AG09309 (cell line): ENCODE results near the gene COX7A1.
"Not testable (repeated sequence)": the region's sequence is repeated elsewhere in the genome, so short reads cannot be mapped to it uniquely, and the experiment has no call there.

ENCODE experiments used
- DNase-seq: peaks from one replicate; pipeline ENCODE4 v3.0.0-alpha.2; 2010; ENCODE audit warnings: low read depth
- H3K4me3 ChIP-seq: 2 replicates; pipeline ENCODE4 v1.5.1; 2011; ENCODE audit warnings: mild to moderate bottlenecking, low read depth, low read length, moderate library complexity; ENCODE audit not compliant: control insufficient read depth
- CTCF ChIP-seq: IDR thresholded peaks from 2 replicates; pipeline ENCODE4 v1.5.1; 2011; ENCODE audit warnings: mild to moderate bottlenecking, low read depth, low read length, inconsistent platforms; ENCODE audit not compliant: insufficient read depth, control insufficient read depth; ENCODE audit errors: missing control alignments

The COX7A1 gene

GRCh38 chr19:36141039-36141927 lies 11.0 kb downstream of the COX7A1 start:
- H3K4me3 ChIP-seq = peak overlapping the region; percentile 99
- no peak for TF ChIP-seq CTCF
- DNase-seq = no peak

DNA sequence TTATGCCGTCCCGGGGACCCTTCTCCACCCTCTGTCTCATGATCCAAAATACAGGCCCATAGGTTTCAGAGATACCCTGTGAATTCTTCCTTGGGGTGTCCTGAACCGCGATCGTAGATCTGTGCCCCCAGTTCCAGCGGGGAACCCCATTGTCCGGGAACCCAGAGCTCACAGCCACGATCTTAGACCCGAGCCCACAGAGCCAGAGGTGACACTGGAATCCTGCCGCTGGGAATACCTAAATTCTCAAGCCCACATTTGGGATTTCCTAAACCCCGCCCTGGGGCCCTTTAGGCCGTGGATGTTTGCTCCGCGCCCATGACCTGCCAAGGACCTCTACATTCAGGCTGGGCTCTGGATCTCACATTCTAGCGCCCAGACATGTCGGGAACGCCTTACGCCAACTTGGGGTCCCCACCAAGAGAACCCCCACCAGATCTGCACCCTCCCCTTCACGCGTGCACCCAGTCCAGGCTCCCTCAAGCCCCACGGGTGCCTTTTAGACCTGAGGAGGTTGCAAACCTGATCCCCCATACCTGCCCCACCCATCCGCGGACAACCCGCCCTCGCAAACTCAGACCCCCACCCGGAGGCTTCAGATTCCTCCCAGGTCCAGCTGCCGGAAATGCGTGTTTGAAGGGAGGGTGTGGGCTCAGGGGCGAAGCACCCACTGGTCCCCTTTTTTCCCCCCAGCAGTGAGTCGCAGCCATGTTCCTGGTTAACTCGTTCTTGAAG lies 11.8 kb downstream of the COX7A1 start:
- no peak for TF ChIP-seq CTCF
- DNase-seq = no peak
- H3K4me3 ChIP-seq = peak overlapping the region; percentile 99

DNA sequence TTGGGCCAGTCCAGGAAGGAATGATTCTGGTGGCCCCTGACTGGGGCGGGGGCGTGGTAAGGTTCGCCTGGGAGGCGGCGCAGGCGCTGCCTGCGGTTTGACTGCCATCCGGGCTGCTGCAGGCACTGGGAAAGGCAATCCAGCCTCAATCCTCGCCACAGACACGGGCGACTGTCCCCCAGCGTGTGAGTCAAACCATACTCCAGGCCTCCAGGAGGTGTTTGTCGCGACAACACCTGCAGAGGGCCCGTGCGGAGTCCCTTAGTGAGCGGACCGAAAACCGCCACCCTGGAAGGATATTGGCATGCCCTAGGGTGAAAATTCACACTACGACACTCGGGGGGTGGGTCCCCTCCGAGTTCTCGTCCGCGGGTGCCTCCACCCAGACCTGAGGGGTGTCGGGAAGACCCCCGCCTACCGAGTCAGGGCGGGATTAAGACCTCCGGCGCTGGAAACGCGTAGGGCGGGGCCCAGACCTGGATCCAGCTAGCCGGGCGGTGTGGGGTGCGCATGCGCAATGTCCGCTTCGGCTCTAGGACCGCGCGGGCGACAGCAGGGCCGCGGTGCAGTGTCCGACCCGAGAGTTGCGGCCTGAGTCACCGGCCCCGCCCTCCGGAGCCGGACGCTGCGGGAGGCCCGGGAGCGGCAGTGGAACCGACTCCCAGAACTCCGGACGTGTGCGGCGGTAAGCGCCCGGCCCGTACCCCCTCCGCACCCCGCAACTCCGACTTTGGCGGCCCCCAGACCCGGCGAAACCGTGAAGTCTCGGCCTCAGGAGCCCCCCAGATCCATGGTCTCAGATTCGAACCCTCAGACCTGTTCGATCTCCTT lies 12.6 kb downstream of the COX7A1 start, which contains the start of gene CAPNS1:
CAPNS1 (plus strand) TSS at position 594 of the 831 bp plus-strand sequence. CDS start 946 bp downstream, outside the sequence.
- peak within 1 kb of the TSS; percentile 99 for H3K4me3 ChIP-seq

DNA sequence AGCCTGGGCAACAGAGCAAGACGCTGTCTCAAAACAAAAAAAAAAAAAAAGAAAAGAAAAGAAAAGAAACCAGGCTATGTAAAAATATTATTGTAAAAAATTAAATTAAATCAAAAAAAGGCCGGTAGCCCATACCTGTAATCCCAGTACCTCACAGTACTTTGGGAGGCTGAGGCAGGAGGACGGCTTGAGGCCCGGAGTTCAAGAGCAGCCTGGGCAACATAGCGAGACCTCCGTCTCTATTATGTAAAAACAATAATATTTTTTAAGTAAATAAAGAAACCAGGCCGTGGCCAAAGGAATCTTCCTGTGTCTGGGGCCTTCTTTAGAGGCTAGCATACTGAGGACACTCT lies 13.2 kb downstream of the COX7A1 start:
- TF ChIP-seq CTCF = no peak
- H3K4me3 ChIP-seq = peak overlapping the region; percentile 99
- no peak for DNase-seq

More for the DNA sequence above, 12.6 kb downstream of the COX7A1 start, which contains the start of gene CAPNS1:
- peak; percentile 71 for DNase-seq
- peak; percentile 7 for TF ChIP-seq CTCF

DNA sequence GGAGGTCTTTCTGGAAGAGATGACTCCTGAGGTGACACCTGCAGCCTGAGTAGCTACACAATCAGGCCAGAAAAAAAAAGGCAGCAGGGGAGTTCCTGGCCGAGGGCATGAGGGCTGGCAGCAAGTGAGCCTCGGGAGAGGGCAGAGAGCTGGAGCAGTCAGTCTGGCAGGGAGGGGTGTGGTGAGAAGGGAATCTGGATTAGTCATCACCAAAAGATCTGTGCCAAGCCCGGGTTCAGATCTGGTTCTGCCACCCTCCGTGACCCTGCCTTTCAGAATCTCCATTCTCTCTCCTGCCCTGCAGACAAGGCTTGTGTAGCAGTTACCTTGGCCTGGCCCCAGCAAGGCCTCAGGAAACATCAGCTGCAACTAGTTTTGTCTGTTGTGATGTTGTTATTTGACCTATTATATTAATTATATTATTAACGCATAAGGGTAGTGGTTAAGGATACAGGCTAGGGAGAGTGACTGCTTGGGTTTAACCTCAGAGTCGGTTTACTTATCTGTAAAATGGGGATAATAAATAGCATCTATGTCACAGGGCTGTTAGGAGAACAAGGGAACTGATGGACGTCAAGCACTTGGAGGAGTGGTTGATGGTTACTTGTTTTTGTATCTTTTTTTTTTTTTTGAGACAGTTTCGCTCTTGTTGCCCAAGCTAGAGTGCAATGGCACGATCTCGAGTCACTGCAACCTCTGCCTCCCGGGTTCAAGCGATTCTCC lies 15.1 kb downstream of the COX7A1 start:
- no peak for TF ChIP-seq CTCF
- no peak for DNase-seq
- no peak overlapping the region for H3K4me3 ChIP-seq

GRCh38 chr19:36134867-36135266 lies 17.4 kb downstream of the COX7A1 start:
- not testable (repeated sequence) for DNase-seq

GRCh38 chr19:36131221-36131620 lies 21.0 kb downstream of the COX7A1 start:
- not testable (repeated sequence) for DNase-seq, H3K4me3 ChIP-seq

More at GRCh38 chr19:36134867-36135266, 17.4 kb downstream of the COX7A1 start:
- H3K4me3 ChIP-seq = not testable (repeated sequence)
